HEK293 (cell line): Measurements from ENCODE around the gene DPYD.

Source experiments
- ATF2 ChIP-seq: fragments of 450-650 bp; formaldehyde crosslinking; IDR thresholded peaks from 2 replicates; pipeline ENCODE4 v1.5.1; 2016; ENCODE audit warnings: missing biosample characterization, missing genetic modification characterization, low read depth
- CTCF ChIP-seq: fragments of 450-650 bp; formaldehyde crosslinking; IDR thresholded peaks from 2 replicates; pipeline ENCODE4 v1.5.1; 2016; ENCODE audit warnings: missing biosample characterization, missing genetic modification characterization
- MZF1 ChIP-seq: fragments of 450-650 bp; formaldehyde crosslinking; IDR thresholded peaks from 2 replicates; pipeline ENCODE4 v1.5.1; 2017; ENCODE audit warnings: missing biosample characterization, missing genetic modification characterization, borderline replicate concordance
- ZNF18 ChIP-seq: fragments of 450-650 bp; formaldehyde crosslinking; IDR thresholded peaks from 2 replicates; pipeline ENCODE4 v1.5.1; 2016; ENCODE audit warnings: missing biosample characterization, missing genetic modification characterization
- ZNF701 ChIP-seq: fragments of 450-650 bp; formaldehyde crosslinking; IDR thresholded peaks from 2 replicates; pipeline ENCODE4 v1.5.1; 2016; ENCODE audit warnings: missing biosample characterization, missing genetic modification characterization

- TF ChIP-seq CTCF (tag by site-specific recombination) (no peak), ZNF18 (tag by site-specific recombination) (no peak), ZNF701 (tag by site-specific recombination) (no peak), MZF1 (tag by site-specific recombination) (no peak), ATF2 (no peak)
Measured at GRCh38 chr1:97070376-97070775, 850.5 kb downstream of the DPYD start.
